CD4-positive, alpha-beta memory T cell (primary cell): ENCODE data around the gene AKR7A3. TPM values are rescaled to one million over a fixed set of nuclear protein-coding genes. Genes with fewer than 3 reads are reported as not detected.
A peak's percentile ranks its signal among the peaks of the same experiment; 100 is the strongest.
"Not testable (repeated sequence)": the region's sequence is repeated elsewhere in the genome, so short reads cannot be mapped to it uniquely, and the experiment has no call there.

ENCODE experiments used
- CTCF ChIA-PET: fragments of 350-600 bp; sonication (Branson Sonifier 250); formaldehyde crosslinking; loops from one replicate; lab custom pipeline; 2021; ENCODE audit warnings: inconsistent platforms; ENCODE audit not compliant: partially characterized antibody; lab: Charles Lee
- POLR2A ChIA-PET: fragments of 350-600 bp; sonication (Branson Sonifier 250); formaldehyde crosslinking; loops from one replicate; lab custom pipeline; 2021; ENCODE audit not compliant: partially characterized antibody; lab: Charles Lee
- DNase-seq, 5 donors: peaks; one replicate each; pipeline versions ENCODE4 v3.0.0 to v3.0.0-alpha.2; 2020 to 2022; ENCODE audit warnings: mixed read lengths in 1 of 5
- H3K27ac ChIP-seq: one replicate; pipeline ENCODE4 v1.7.0; 2013; ENCODE audit warnings: low read depth, low read length
- H3K27me3 ChIP-seq: 2 replicates; pipeline ENCODE4 v1.7.0; 2013; ENCODE audit warnings: mild to moderate bottlenecking, low read length, moderate library complexity; ENCODE audit not compliant: insufficient read depth
- H3K36me3 ChIP-seq: 2 replicates; pipeline ENCODE4 v1.7.0; 2013; ENCODE audit warnings: mild to moderate bottlenecking, low read length, moderate library complexity; ENCODE audit not compliant: insufficient read depth
- H3K4me1 ChIP-seq: 2 replicates; pipeline ENCODE4 v1.7.0; 2013; ENCODE audit warnings: mild to moderate bottlenecking, low read length, moderate library complexity; ENCODE audit not compliant: insufficient read depth
- H3K4me3 ChIP-seq, 2 donors: one replicate each; pipeline ENCODE4 v1.7.0; 2013; ENCODE audit warnings: low read length in 2 of 2, mild to moderate bottlenecking in 1 of 2
- H3K9me3 ChIP-seq, 2 donors: one replicate each; pipeline ENCODE4 v1.7.0; 2013; ENCODE audit warnings: low read length in 2 of 2, control low read depth in 1 of 2; ENCODE audit not compliant: control insufficient read depth in 1 of 2
- H3K27ac Mint-ChIP-seq, 7 donors: one replicate each; pipeline ENCODE4 v1.8.0; 2020 to 2021; ENCODE audit warnings: mixed read lengths in 7 of 7, mild to moderate bottlenecking in 6 of 7, inconsistent platforms in 3 of 7, moderate library complexity in 3 of 7
- H3K27me3 Mint-ChIP-seq, 2 donors: one replicate each; pipeline ENCODE4 v1.8.0; 2020 to 2021; ENCODE audit warnings: mixed read lengths in 2 of 2
- H3K36me3 Mint-ChIP-seq, 2 donors: one replicate each; pipeline ENCODE4 v1.8.0; 2020 to 2021; ENCODE audit warnings: mixed read lengths in 2 of 2, inconsistent platforms in 1 of 2, mild to moderate bottlenecking in 1 of 2
- H3K4me1 Mint-ChIP-seq, 4 donors: one replicate each; pipeline ENCODE4 v1.8.0; 2020 to 2021; ENCODE audit warnings: mixed read lengths in 4 of 4, mild to moderate bottlenecking in 1 of 4
- H3K4me3 Mint-ChIP-seq, 8 donors: one replicate each; pipeline ENCODE4 v1.8.0; 2020 to 2021; ENCODE audit warnings: mixed read lengths in 8 of 8, mild to moderate bottlenecking in 7 of 8, moderate library complexity in 6 of 8, inconsistent platforms in 3 of 8
- H3K9me3 Mint-ChIP-seq, 8 donors: one replicate each; pipeline ENCODE4 v1.8.0; 2020 to 2021; ENCODE audit warnings: mixed read lengths in 8 of 8, mild to moderate bottlenecking in 5 of 8, inconsistent platforms in 3 of 8, moderate library complexity in 1 of 8
- intact Hi-C: fragments of 100-400 bp; cut with micrococcal nuclease; formaldehyde crosslinking; loops from one replicate; pipeline ENCODE4 v1.15.1; 2023
- polyA plus RNA-seq, 2 donors: library from polyadenylated mRNA; unstranded; fragments of 300-500 nt; fragmentation: Illumina TruSeq; gene quantifications; one replicate each; pipeline ENCODE4 v1.2.3, GENCODE V29; 2021
- total RNA-seq, 2 experiments: library from RNA; stranded (reverse); gene quantifications; one replicate each; pipeline ENCODE4 v1.2.3, GENCODE V29; 2021

The AKR7A3 gene
- total and polyA plus RNA-seq, 4 experiments from 2014 or later: 0.86 to 1.1 TPM; not detected in 2

GRCh38 chr1:19262744-19263143, 25.8 kb downstream of the AKR7A3 start:
- Histone ChIP-seq H3K4me1 (no peaks in the 10 kb centered on the region), H3K4me3 (no peak overlapping the region), H3K27me3 (no peaks in the 10 kb centered on the region), H3K9me3 (no peaks in the 10 kb centered on the region), H3K36me3 (peaks cover 30% of the 10 kb centered on the region), H3K27ac (no peak overlapping the region)
- intact Hi-C loops: no loop called here
- peaks cover 9 to 25% of the 10 kb centered on the region in 2 donors for H3K36me3 Mint-ChIP-seq
- ChIA-PET POLR2A (interaction anchor here (0.9 kb wide), 1 partner anchor 11 kb away, joined by 5 read pairs; the partner anchor contains the start of genes EMC1 and MRTO4), CTCF (no interaction called here)
- H3K27me3 Mint-ChIP-seq: peaks cover 0 to 1% of the 10 kb centered on the region in 2 donors
- H3K27ac Mint-ChIP-seq: peak overlapping the region in 1 of 7 donors; percentile 53
- no peaks in the 10 kb centered on the region for H3K4me1 Mint-ChIP-seq
- H3K4me3 Mint-ChIP-seq: no peak overlapping the region
- no peak for DNase-seq
- H3K9me3 Mint-ChIP-seq: no peaks in the 10 kb centered on the region

- ChIA-PET POLR2A (no interaction called here), CTCF (no interaction called here)
- no peak overlapping the region for H3K4me3 Mint-ChIP-seq
Measured at GRCh38 chr1:19262047-19262446, 26.5 kb downstream of the AKR7A3 start.

DNA sequence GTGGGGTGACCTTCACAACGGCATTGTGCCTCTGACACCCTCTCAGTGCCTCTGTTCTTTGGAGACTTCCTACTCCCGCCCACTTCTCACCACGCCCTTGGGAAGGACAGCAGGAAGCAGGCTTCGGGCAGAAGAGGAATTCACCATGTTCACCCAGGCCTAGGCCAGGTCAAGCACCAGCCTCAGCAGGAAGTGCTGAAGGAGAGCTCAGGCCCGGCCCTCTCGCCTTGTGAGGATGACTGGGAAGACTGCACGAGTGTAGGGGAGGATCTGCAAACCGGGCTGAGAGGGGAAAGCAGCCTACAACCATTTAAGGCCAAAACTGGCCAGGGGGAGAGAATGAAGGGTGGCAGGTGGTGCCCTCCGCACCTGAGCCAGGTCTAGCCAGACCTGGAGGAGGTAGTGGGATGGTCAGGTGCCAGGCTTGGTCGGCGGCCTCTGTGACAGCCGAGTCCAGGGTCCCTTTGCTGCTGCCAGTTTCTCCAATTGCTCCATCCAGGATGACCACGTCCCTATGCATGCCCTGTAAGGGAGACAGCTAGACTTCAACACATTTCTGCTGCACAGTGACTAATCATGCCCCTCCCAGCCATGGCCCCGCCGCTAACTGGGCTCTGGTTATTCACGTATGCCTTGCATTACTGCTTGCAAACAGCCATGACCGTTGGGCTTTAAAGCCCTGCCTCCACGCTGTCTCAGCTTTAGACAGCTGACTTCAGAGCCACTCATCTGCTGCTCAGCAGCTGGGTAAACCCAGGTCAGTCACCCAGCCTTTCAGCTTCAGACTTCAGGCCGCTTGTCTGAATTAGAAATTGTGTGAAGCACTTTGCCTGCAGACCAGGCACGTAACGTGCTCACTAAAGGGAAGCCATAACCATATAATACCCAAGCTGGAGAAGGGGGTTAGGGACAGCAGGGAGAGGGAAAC, 28.1 kb downstream of the AKR7A3 start:
- Mint-ChIP-seq H3K4me3 (no peak overlapping the region), H3K36me3 (peaks cover 18 to 39% of the 10 kb centered on the region in 2 donors), H3K27me3 (no peaks in the 10 kb centered on the region), H3K4me1 (peaks cover 0 to 5% (median under 1%) of the 10 kb centered on the region in 4 donors), H3K9me3 (no peaks in the 10 kb centered on the region), H3K27ac (peak overlapping the region in 2 of 7 donors; percentile 35 to 75)
- Histone ChIP-seq H3K4me3 (no peak overlapping the region), H3K27ac (no peak overlapping the region), H3K36me3 (peaks cover 51% of the 10 kb centered on the region), H3K27me3 (no peaks in the 10 kb centered on the region), H3K4me1 (no peaks in the 10 kb centered on the region), H3K9me3 (no peaks in the 10 kb centered on the region)
- ChIA-PET POLR2A (interaction anchor here (0.8 kb wide), 1 partner anchor 9 kb away, joined by 3 read pairs; the partner anchor contains the start of genes EMC1 and MRTO4), CTCF (no interaction called here)
- no peak for DNase-seq
- intact Hi-C loops: no loop called here

More at GRCh38 chr1:19262047-19262446, 26.5 kb downstream of the AKR7A3 start:
- H3K27me3 Mint-ChIP-seq: peaks cover 0 to 1% of the 10 kb centered on the region in 2 donors
- no peak overlapping the region for H3K4me3 ChIP-seq
- no peaks in the 10 kb centered on the region for H3K9me3 Mint-ChIP-seq
- H3K36me3 Mint-ChIP-seq: peaks cover 12 to 30% of the 10 kb centered on the region in 2 donors
- DNase-seq: no peak
- H3K36me3 ChIP-seq: peaks cover 37% of the 10 kb centered on the region
- intact Hi-C loops: no loop called here
- peaks cover 0 to 3% (median under 1%) of the 10 kb centered on the region in 4 donors for H3K4me1 Mint-ChIP-seq
- no peaks in the 10 kb centered on the region for H3K9me3 ChIP-seq
- H3K27me3 ChIP-seq: no peaks in the 10 kb centered on the region
- H3K27ac Mint-ChIP-seq: no peak overlapping the region
- no peak overlapping the region for H3K27ac ChIP-seq
- H3K4me1 ChIP-seq: no peaks in the 10 kb centered on the region

DNA sequence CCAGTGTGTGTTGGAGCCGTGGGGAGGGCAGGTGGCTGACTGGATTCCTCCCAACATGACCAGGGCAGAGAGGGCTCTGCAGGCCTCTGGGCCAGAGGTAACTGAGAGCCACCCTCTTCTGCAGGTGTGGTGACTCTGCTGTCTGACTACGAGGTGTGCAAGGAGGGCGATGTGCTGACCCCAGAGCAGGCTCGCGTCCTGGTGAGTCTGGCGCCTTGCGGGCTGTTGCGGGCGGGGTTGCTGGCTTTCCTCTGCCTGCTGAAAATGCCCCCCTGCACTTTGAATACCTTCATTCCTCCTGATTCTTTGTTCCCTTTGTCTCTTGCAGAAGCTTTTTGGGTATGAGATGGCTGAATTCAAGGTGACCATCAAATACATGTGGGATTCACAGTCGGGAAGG, 30.2 kb downstream of the AKR7A3 start:
- intact Hi-C loops: no loop called here
- ChIA-PET CTCF (no interaction called here), POLR2A (interaction anchor here (0.7 kb wide), 1 partner anchor 89 kb away, joined by 4 read pairs; no protein-coding TSS in a partner anchor)
- no peaks in the 10 kb centered on the region for H3K9me3 ChIP-seq
- Mint-ChIP-seq H3K4me3 (no peak overlapping the region), H3K27me3 (no peaks in the 10 kb centered on the region), H3K27ac (peak overlapping the region in 1 of 7 donors; percentile 29), H3K4me1 (peaks cover 1 to 12% (median 6%) of the 10 kb centered on the region in 4 donors), H3K36me3 (peaks cover 18 to 43% of the 10 kb centered on the region in 2 donors), H3K9me3 (no peaks in the 10 kb centered on the region)
- H3K4me3 ChIP-seq: no peak overlapping the region
- no peak for DNase-seq
- no peaks in the 10 kb centered on the region for H3K27me3 ChIP-seq
- H3K4me1 ChIP-seq: peaks cover 7% of the 10 kb centered on the region
- H3K36me3 ChIP-seq: peaks cover 53% of the 10 kb centered on the region
- no peak overlapping the region for H3K27ac ChIP-seq

GRCh38 chr1:19257178-19257914, 31.2 kb downstream of the AKR7A3 start:
- H3K27me3 Mint-ChIP-seq: no peaks in the 10 kb centered on the region
- Histone ChIP-seq H3K27me3 (no peaks in the 10 kb centered on the region), H3K4me1 (peaks cover 17% of the 10 kb centered on the region), H3K9me3 (no peaks in the 10 kb centered on the region), H3K36me3 (peaks cover 53% of the 10 kb centered on the region), H3K27ac (no peak overlapping the region), H3K4me3 (no peak overlapping the region)
- peaks cover 6 to 21% (median 12%) of the 10 kb centered on the region in 4 donors for H3K4me1 Mint-ChIP-seq
- intact Hi-C loops: no loop called here
- H3K27ac Mint-ChIP-seq: peak overlapping the region in 4 of 7 donors; percentile 35 to 85 (median 56)
- H3K4me3 Mint-ChIP-seq: no peak overlapping the region
- DNase-seq: no peak
- POLR2A ChIA-PET: no interaction called here
- H3K9me3 Mint-ChIP-seq: no peaks in the 10 kb centered on the region
- H3K36me3 Mint-ChIP-seq: peaks cover 18 to 44% of the 10 kb centered on the region in 2 donors
- CTCF ChIA-PET: no interaction called here

DNA sequence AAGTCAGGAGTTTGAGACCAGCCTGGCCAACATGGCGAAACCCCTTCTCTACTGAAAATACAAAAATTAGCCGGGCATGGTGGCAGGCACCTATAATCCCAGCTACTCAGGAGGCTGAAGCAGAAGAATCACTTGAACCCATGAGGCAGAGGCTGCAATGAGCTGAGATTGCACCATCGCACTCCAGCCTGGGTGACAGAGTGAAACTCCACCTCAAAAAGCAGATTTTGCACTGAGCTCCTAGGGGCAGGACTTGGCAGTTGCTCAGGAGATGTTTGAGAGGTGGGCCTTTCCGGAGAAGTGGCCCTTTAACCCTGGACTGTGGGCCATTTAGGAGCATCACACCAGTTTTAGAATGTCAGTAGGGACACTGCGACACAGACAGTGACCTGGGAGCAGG, 32.3 kb downstream of the AKR7A3 start:
- H3K4me3 ChIP-seq, DNase-seq, H3K27ac Mint-ChIP-seq, H3K27me3 ChIP-seq, POLR2A ChIA-PET, H3K9me3 ChIP-seq, H3K27ac ChIP-seq, H3K9me3 Mint-ChIP-seq, intact Hi-C loops, H3K27me3 Mint-ChIP-seq, H3K4me3 Mint-ChIP-seq: not testable (repeated sequence)
- H3K36me3 Mint-ChIP-seq: peaks cover 18 to 48% of the 10 kb centered on the region in 2 donors
- peaks cover 7 to 30% (median 17%) of the 10 kb centered on the region in 4 donors for H3K4me1 Mint-ChIP-seq
- Histone ChIP-seq H3K36me3 (peaks cover 53% of the 10 kb centered on the region), H3K4me1 (peaks cover 24% of the 10 kb centered on the region)
- CTCF ChIA-PET: interaction anchor here (1.4 kb wide), 1 partner anchor 14 kb away, joined by 5 read pairs; no protein-coding TSS in a partner anchor
